HepG2 (cell line): ENCODE measurements around the gene TTC32. TPM values are rescaled to one million over a fixed set of nuclear protein-coding genes. Genes with fewer than 3 reads are reported as not detected.

Experiments used
- ATAC-seq: fragments of 200-7000 bp; cut with Tn5 transposase; 3 replicates; pipeline ENCODE4 v1.9.1; 2020; ENCODE audit warnings: mild to moderate bottlenecking, moderate library complexity
- BruUV-seq: library from RNA; stranded (reverse); fragments of 400-500 nt; replicated peaks from 2 replicates; lab custom pipeline; 2021; lab: Mats Ljungman, UMichigan
- CTCF ChIA-PET: fragments of 300-600 bp; formaldehyde crosslinking; extraction: SDS; loops from one replicate; lab custom pipeline; 2021; ENCODE audit warnings: low total read pairs, inconsistent platforms, low intra/inter-chr PET ratio; lab: Yijun Ruan, JAX
- POLR2A ChIA-PET: fragments of 350-600 bp; sonication (Branson Sonifier 250); formaldehyde crosslinking; loops from one replicate; lab custom pipeline; 2020; ENCODE audit warnings: antibody characterized with exemption, inconsistent platforms; lab: Yijun Ruan, JAX
- DNase-seq: peaks from one replicate; pipeline ENCODE4 v3.0.0-alpha.2; 2015; ENCODE audit warnings: low spot score
- FAIRE-seq: peaks from 3 replicates; lab custom pipeline; 2011; peaks lifted over from hg19 to GRCh38; lab: Jason Lieb, UNC
- H2AFZ ChIP-seq: one replicate; pipeline ENCODE4 v1.6.1; 2011; ENCODE audit warnings: low read length, inconsistent platforms
- H3K27ac ChIP-seq: fragments of 300-600 bp; 3 replicates; pipeline ENCODE4 v1.8.0; 2011; ENCODE audit warnings: mixed run types, mild to moderate bottlenecking, mixed read lengths, low read length, inconsistent platforms; ENCODE audit not compliant: insufficient read depth; ENCODE audit errors: extremely low read length
- H3K27me3 ChIP-seq, 2 experiments: fragments of 200-600 bp in 1 of 2; 2 replicates in 1 of 2; 3 replicates in 1 of 2; pipeline versions ENCODE4 v1.6.0 to v1.8.0; 2011; ENCODE audit warnings: low read length in 2 of 2, mild to moderate bottlenecking in 2 of 2, moderate library complexity in 2 of 2, inconsistent platforms in 1 of 2; ENCODE audit not compliant: insufficient read depth in 2 of 2, control insufficient read depth in 1 of 2
- H3K36me3 ChIP-seq, 2 experiments: fragments of 200-600 bp in 1 of 2; replicated peaks in 1 of 2; 2 replicates in 1 of 2; 3 replicates in 1 of 2; pipeline versions ENCODE4 v1.5.1 to v1.8.0; 2011; ENCODE audit warnings: low read length in 2 of 2, inconsistent platforms in 1 of 2; ENCODE audit not compliant: insufficient read depth in 2 of 2, control insufficient read depth in 1 of 2
- H3K4me1 ChIP-seq: 2 replicates; pipeline ENCODE4 v1.5.1; 2012; ENCODE audit warnings: low read length, inconsistent platforms; ENCODE audit not compliant: insufficient read depth
- H3K4me2 ChIP-seq: 2 replicates; pipeline ENCODE4 v1.6.0; 2011; ENCODE audit warnings: low read depth, low read length, inconsistent platforms
- H3K4me3 ChIP-seq, 3 experiments: fragments of 200-600 bp in 1 of 3; sonication (generic), shearing (Covaris generic) in 1 of 3; replicated peaks in 1 of 3; 2 replicates each; pipeline ENCODE4 v1.5.1; 2011 to 2016; ENCODE audit warnings: low read length in 3 of 3, inconsistent platforms in 2 of 3, low read depth in 2 of 3, mild to moderate bottlenecking in 2 of 3, control low read depth in 1 of 3, mixed read lengths in 1 of 3; ENCODE audit not compliant: insufficient read depth in 1 of 3
- H3K79me2 ChIP-seq: one replicate; pipeline ENCODE4 v1.6.1; 2011; ENCODE audit warnings: low read length, inconsistent platforms; ENCODE audit not compliant: insufficient read depth
- H3K9ac ChIP-seq: 2 replicates; pipeline ENCODE4 v1.6.0; 2011; ENCODE audit warnings: mild to moderate bottlenecking, low read depth, low read length, inconsistent platforms; ENCODE audit not compliant: insufficient read depth
- H3K9me3 ChIP-seq: 2 replicates; pipeline ENCODE4 v1.5.1; 2012; ENCODE audit warnings: mild to moderate bottlenecking, low read length
- H4K20me1 ChIP-seq: 2 replicates; pipeline ENCODE4 v1.6.0; 2011; ENCODE audit warnings: inconsistent platforms, mild to moderate bottlenecking, low read length, moderate library complexity; ENCODE audit not compliant: insufficient read depth
- BHLHE40 ChIP-seq: IDR thresholded peaks from 2 replicates; pipeline ENCODE4 v1.6.1; 2011; ENCODE audit warnings: low read length, improper control_type of control experiment
- GZF1 ChIP-seq: sonication (generic); formaldehyde crosslinking; IDR thresholded peaks from 2 replicates; pipeline ENCODE4 v1.5.1; 2020; ENCODE audit warnings: mild to moderate bottlenecking, missing genetic modification reagents
- IKZF1 ChIP-seq: fragments of 450-650 bp; IDR thresholded peaks from 2 replicates; pipeline ENCODE4 v1.7.1; 2016
- MAFK ChIP-seq, 2 experiments: IDR thresholded peaks in 1 of 2; conservative IDR thresholded peaks in 1 of 2; 2 replicates each; pipeline ENCODE4 v1.6.1; 2011; ENCODE audit warnings: improper control_type of control experiment in 2 of 2, low read length in 2 of 2
- POLR2G ChIP-seq: fragments of 200-400 bp; formaldehyde crosslinking; IDR thresholded peaks from 2 replicates; pipeline ENCODE4 v1.6.1; 2018; ENCODE audit warnings: mild to moderate bottlenecking, low read depth, low read length, moderate library complexity
- SNAPC2 ChIP-seq: sonication (generic); formaldehyde crosslinking; IDR thresholded peaks from 2 replicates; pipeline ENCODE4 v1.8.1; 2022; ENCODE audit warnings: mild to moderate bottlenecking, missing genetic modification reagents
- ZNF225 ChIP-seq: sonication (generic); formaldehyde crosslinking; IDR thresholded peaks from 2 replicates; pipeline ENCODE4 v1.4.0; 2020; ENCODE audit warnings: mild to moderate bottlenecking, missing genetic modification reagents
- ZNF414 ChIP-seq: sonication (generic); formaldehyde crosslinking; IDR thresholded peaks from 2 replicates; pipeline ENCODE4 v1.5.0; 2020; ENCODE audit warnings: missing genetic modification reagents
- WGBS: methylation state at CpG from one replicate; pipeline ENCODE4 v1.1.6; 2017; ENCODE audit warnings: low lambda C conversion rate; 5-methylcytosine and 5-hydroxymethylcytosine counted together
- in situ Hi-C: cut with HindIII; loops from 2 replicates; pipeline ENCODE4 v1.10.0; 2017; ENCODE audit warnings: low pct_unique_long_range_greater_than_20kb; ENCODE audit not compliant: extremely low pct_ligation_motif_present
- intact Hi-C: fragments of 100-400 bp; cut with micrococcal nuclease; formaldehyde crosslinking; loops from one replicate; pipeline ENCODE4 v1.10.0; 2022; ENCODE audit not compliant: unreplicated experiment
- polyA plus RNA-seq, 8 experiments: library from polyadenylated mRNA; depleted of rRNA in 3 of 8; stranded (reverse) in 7 of 8; unstranded in 1 of 8; fragments of >200 nt; fragmentation: Illumina TruSeq in 4 of 8; extraction: Trizol in 4 of 8; gene quantifications; 2 replicates each; pipeline versions ENCODE4 v1.2.1 to v1.2.3, GENCODE V29; 2011 to 2016; ENCODE audit warnings: low read depth in 4 of 8, missing spikeins in 1 of 8, mixed read lengths in 1 of 8; ENCODE audit not compliant: insufficient read depth in 1 of 8
- total RNA-seq, 5 experiments: library from RNA; depleted of rRNA; stranded (reverse); fragments of >200 nt; fragmentation: Illumina TruSeq; extraction: Trizol; gene quantifications; 2 replicates each; pipeline ENCODE4 v1.2.3, GENCODE V29; 2016; ENCODE audit warnings: low read depth in 1 of 5
- TF ChIP-seq, protein P1 (sequence below): sonication (generic); formaldehyde crosslinking; IDR thresholded peaks from 2 replicates; pipeline ENCODE4 v1.5.0; 2020; ENCODE audit warnings: missing genetic modification reagents
- TF ChIP-seq, protein P2 (sequence below): sonication (generic); formaldehyde crosslinking; IDR thresholded peaks from 2 replicates; pipeline ENCODE4 v1.4.0; 2020; ENCODE audit warnings: missing genetic modification reagents

TTC32 gene
- total and polyA plus RNA-seq, 2 of the 13 experiments (the other 11 are each of a cell fraction or from before 2014, with no cell fraction given) = 21.6 to 38.3 TPM

- DNase-seq = no peak
- Histone ChIP-seq H3K27ac (no peak overlapping the region), H3K4me2 (no peak overlapping the region), H3K9ac (no peak overlapping the region), H2AFZ (no peak overlapping the region), H3K4me3 (no peak overlapping the region), H3K36me3 (no peaks in the 10 kb centered on the region), H3K27me3 (no peaks in the 10 kb centered on the region), H4K20me1 (no peaks in the 10 kb centered on the region), H3K4me1 (peaks cover 20% of the 10 kb centered on the region), H3K79me2 (no peaks in the 10 kb centered on the region), H3K9me3 (no peaks in the 10 kb centered on the region)
- BruUV-seq = no TSS peak
- intact Hi-C loops = no loop called here
- WGBS = 89% methylated on average over 4 of the region's 4 CpGs
- TF ChIP-seq POLR2G = 0 out of 2 replicates have a peak, but pooled peaks have one; percentile 29
- TF ChIP-seq ZNF225 (CRISPR knock-in tag) = no peak
- no peak for FAIRE-seq
- in situ Hi-C loops = no loop called here
- no peak for ATAC-seq
- CTCF ChIA-PET = no interaction called here
- POLR2A ChIA-PET = interaction anchor here (1.6 kb wide), 1 partner anchor 11 kb away, joined by 3 read pairs; no protein-coding TSS in a partner anchor
Observed at GRCh38 chr2:19888831-19889230, 13.0 kb downstream of the TTC32 start.

DNA sequence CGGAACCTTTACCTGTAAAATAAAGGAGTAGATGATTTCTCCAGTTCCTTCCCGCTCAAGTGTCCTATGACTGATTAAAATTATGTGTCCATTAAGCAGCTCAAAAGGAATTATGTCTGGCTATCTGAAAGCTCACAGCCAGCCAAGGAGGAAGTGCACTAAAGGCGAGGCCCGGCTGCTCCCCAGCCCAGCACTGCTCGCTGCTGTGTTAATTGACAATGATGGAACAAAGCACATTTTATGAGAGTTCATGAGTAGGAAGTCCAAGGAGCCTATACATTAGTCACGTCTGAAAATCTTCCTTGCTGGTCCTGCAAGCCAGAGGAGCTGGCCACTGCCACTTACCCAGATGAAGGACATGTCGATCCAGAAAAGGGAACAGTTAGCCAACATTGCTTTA is 14.3 kb downstream of the TTC32 start:
- H3K4me1 ChIP-seq = peaks cover 14% of the 10 kb centered on the region
- in situ Hi-C loops = no loop called here
- no peak overlapping the region for H3K9ac ChIP-seq
- POLR2A ChIA-PET = no interaction called here
- intact Hi-C loops = no loop called here
- H3K9me3 ChIP-seq = no peaks in the 10 kb centered on the region
- DNase-seq (no peak), ATAC-seq (no peak), FAIRE-seq (no peak)
- H3K36me3 ChIP-seq = no peaks in the 10 kb centered on the region
- no peak overlapping the region for H3K4me2 ChIP-seq
- no peaks in the 10 kb centered on the region for H4K20me1 ChIP-seq
- BruUV-seq = no TSS peak
- H2AFZ ChIP-seq = no peak overlapping the region
- no peaks in the 10 kb centered on the region for H3K79me2 ChIP-seq
- TF ChIP-seq IKZF1 (no peak), ZNF414 (no peak), SNAPC2 (CRISPR knock-in tag) (no peak), MAFK (conservative IDR thresholded peaks at IDR 0.05 in 1 of 2, IDR thresholded peaks at IDR 0.05 in 1 of 2; ENCODE audit: low read length in 2 of 2) (no peak), BHLHE40 (no peak), GZF1 (CRISPR knock-in tag) (no peak)
- TF ChIP-seq, protein P1, sequence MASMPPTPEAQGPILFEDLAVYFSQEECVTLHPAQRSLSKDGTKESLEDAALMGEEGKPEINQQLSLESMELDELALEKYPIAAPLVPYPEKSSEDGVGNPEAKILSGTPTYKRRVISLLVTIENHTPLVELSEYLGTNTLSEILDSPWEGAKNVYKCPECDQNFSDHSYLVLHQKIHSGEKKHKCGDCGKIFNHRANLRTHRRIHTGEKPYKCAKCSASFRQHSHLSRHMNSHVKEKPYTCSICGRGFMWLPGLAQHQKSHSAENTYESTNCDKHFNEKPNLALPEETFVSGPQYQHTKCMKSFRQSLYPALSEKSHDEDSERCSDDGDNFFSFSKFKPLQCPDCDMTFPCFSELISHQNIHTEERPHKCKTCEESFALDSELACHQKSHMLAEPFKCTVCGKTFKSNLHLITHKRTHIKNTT = no peak
- TF ChIP-seq, protein P2, sequence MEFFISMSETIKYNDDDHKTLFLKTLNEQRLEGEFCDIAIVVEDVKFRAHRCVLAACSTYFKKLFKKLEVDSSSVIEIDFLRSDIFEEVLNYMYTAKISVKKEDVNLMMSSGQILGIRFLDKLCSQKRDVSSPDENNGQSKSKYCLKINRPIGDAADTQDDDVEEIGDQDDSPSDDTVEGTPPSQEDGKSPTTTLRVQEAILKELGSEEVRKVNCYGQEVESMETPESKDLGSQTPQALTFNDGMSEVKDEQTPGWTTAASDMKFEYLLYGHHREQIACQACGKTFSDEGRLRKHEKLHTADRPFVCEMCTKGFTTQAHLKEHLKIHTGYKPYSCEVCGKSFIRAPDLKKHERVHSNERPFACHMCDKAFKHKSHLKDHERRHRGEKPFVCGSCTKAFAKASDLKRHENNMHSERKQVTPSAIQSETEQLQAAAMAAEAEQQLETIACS (CRISPR knock-in tag) = no peak
- H3K27ac ChIP-seq = no peak overlapping the region
- 92% methylated on average over 7 of the region's 7 CpGs for WGBS
- CTCF ChIA-PET = no interaction called here
- no peaks in the 10 kb centered on the region for H3K27me3 ChIP-seq
- no peak overlapping the region for H3K4me3 ChIP-seq
